Articular chondrocyte of knee joint (primary cell): ENCODE measurements around the gene TRIP13. TPM values are rescaled to one million over a fixed set of nuclear protein-coding genes. Genes with fewer than 3 reads are reported as not detected.

Experiments used
- total RNA-seq: library from RNA; depleted of rRNA; stranded (reverse); fragments of >200 nt; gene quantifications from 2 replicates; pipeline ENCODE4 v1.2.3, GENCODE V29; 2012

TRIP13 gene, protein sequence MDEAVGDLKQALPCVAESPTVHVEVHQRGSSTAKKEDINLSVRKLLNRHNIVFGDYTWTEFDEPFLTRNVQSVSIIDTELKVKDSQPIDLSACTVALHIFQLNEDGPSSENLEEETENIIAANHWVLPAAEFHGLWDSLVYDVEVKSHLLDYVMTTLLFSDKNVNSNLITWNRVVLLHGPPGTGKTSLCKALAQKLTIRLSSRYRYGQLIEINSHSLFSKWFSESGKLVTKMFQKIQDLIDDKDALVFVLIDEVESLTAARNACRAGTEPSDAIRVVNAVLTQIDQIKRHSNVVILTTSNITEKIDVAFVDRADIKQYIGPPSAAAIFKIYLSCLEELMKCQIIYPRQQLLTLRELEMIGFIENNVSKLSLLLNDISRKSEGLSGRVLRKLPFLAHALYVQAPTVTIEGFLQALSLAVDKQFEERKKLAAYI
- total RNA-seq: 13.2 TPM in 2 replicates

DNA sequence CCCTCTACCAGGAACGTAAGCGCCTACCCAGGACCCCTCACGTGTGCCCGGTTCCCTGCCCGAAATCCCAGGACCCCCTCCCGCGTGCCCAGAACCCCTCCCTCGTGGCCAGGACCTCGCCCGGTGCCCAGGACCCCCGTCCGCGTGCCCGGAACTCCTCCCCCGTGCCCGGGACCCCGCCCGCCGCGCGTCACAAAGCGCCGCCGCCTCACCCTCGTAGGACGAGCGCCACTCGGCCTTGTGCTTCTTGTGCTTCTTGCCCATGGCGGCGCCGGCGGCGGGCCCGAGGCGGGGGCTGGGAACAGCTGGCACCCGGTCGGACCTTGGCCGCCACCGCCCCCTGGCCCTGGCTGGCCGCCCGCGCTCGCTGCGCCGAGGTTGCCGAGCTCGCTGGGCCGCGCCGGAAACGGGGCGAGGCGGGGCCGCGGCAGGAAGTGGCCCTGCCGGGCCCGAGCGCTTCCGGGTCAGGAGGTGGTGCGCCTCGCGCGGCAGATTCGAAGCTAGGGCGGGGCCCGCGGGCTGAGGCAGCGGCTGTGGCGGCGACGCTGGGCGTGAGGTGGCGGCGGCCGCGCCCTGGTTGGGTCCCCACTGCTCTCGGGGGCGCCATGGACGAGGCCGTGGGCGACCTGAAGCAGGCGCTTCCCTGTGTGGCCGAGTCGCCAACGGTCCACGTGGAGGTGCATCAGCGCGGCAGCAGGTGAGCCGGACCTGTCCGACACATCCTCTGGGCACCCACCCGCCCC, at the start of gene TRIP13, which contains the start of gene BRD9:
Gene TRIP13 (plus strand): TSS at position 491 of the 743 bp plus-strand sequence. CDS start 115 bp downstream, at position 606.
Gene BRD9 (minus strand): TSS at position 408 of the 743 bp plus-strand sequence. CDS start 144 bp downstream, at position 264.

DNA sequence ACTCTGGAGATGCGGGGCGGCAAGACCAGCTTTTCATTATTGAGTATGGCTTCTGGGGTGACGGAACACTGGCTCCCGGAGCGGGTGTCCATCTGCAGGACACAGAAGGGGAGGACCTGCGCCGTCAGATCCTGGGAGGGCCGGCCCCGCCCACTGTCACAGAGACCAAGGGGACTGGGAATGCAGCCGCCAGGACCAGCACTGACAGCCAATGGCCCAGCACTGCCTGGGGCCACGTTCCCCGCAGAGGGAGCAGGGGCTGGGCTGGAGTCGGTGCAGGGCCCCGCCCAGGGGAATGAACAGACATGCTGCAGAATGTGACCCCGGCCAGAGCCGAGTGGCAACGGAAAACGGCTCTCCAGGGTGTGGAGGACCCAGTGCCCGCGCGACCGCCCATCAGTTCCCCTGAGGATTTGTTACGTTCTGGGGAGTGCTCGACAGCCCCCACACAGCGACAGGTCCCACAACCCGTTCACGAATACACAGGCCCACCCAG, 42.1 kb upstream of the TRIP13 start, which contains the start of gene ZDHHC11:
Gene ZDHHC11 (minus strand): TSS at position 476 of the 496 bp plus-strand sequence. CDS start 384 bp downstream, at position 92.

Other genes starting within 250 kb of the TRIP13 start
- gene TPPP, start 199.5 kb upstream of the TRIP13 start, total RNA-seq: under 0.01 TPM in 2 replicates
- under 0.01 and 0.13 TPM in 2 replicates for gene ZDHHC11B, start 108.2 kb upstream of the TRIP13 start, total RNA-seq
- 1.0 and 1.4 TPM in 2 replicates for gene ZDHHC11, start 41.9 kb upstream of the TRIP13 start, total RNA-seq
- gene BRD9, start 83 bp upstream of the TRIP13 start, total RNA-seq: 24.8 and 26.0 TPM in 2 replicates
- not detected in 2 replicates for gene NKD2, start 115.9 kb downstream of the TRIP13 start, total RNA-seq
- gene SLC12A7, start 219.2 kb downstream of the TRIP13 start, total RNA-seq: 12.3 and 12.7 TPM in 2 replicates